ENCODE measurements around the gene RTP2.

The RTP2 gene

DNA sequence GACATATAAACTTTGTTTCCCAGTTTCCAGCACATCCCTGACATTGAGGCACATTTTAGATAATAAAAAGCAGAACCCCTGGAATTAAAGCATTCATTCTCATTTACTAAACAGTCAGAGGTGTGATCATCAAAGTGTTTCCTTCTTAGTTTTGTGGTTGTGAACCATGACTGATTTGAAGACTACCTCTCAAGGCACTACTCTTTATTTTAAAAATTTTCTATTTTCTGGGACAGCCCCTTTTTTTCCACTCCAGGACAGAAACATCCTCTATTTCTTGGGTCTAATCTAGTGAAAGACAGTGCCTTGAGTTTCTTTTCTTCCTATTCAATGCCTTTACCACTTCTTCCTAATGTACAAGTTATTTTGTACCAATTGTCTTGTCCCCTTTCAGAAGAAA is 37.3 kb downstream of the RTP2 start:
- TF ChIP-seq, protein P1, sequence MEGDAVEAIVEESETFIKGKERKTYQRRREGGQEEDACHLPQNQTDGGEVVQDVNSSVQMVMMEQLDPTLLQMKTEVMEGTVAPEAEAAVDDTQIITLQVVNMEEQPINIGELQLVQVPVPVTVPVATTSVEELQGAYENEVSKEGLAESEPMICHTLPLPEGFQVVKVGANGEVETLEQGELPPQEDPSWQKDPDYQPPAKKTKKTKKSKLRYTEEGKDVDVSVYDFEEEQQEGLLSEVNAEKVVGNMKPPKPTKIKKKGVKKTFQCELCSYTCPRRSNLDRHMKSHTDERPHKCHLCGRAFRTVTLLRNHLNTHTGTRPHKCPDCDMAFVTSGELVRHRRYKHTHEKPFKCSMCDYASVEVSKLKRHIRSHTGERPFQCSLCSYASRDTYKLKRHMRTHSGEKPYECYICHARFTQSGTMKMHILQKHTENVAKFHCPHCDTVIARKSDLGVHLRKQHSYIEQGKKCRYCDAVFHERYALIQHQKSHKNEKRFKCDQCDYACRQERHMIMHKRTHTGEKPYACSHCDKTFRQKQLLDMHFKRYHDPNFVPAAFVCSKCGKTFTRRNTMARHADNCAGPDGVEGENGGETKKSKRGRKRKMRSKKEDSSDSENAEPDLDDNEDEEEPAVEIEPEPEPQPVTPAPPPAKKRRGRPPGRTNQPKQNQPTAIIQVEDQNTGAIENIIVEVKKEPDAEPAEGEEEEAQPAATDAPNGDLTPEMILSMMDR (conservative IDR thresholded peaks at IDR 0.05): no peak
- H3K27ac ChIP-seq: no peak overlapping the region

DNA sequence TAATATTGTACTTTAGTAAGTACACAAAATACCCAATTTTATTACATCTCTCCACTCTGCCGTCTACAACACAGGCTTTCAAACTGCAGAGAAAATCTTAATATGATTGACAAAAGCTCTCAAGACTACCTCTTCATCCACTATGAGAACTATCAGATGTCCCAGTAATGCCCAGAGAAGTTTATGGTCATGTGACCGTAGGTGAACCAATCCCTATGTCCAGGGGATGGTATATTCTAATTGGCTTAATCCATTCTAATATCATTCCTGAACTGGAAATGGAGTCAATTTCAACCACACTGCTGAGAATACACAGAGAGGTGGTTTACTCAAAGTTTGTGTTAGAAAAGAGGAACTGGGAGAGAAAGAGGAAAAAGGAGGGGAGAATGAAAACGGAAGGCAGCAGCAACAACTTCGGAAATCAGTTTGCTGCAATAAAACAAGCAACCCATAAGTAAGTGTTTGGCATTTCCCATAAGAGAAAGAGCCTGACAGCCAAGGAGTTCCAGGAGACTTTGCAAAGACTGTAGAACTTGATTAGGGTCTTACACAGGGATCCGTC is 39.4 kb downstream of the RTP2 start:
- no peak overlapping the region for H3K27ac ChIP-seq
- TF ChIP-seq, protein P1 (conservative IDR thresholded peaks at IDR 0.05): no peak

- no peak overlapping the region for H3K27ac ChIP-seq
- TF ChIP-seq, protein P1 (conservative IDR thresholded peaks at IDR 0.05): no peak
Observed at GRCh38 chr3:187661267-187661666, 41.1 kb downstream of the RTP2 start.

GRCh38 chr3:187651282-187651681 is 51.1 kb downstream of the RTP2 start:
- no peak overlapping the region for H3K27ac ChIP-seq
- TF ChIP-seq, protein P1 (conservative IDR thresholded peaks at IDR 0.05): no peak

Measured in VCaP (cell line).